ENCODE measurements around the gene FBXO10.

DNA sequence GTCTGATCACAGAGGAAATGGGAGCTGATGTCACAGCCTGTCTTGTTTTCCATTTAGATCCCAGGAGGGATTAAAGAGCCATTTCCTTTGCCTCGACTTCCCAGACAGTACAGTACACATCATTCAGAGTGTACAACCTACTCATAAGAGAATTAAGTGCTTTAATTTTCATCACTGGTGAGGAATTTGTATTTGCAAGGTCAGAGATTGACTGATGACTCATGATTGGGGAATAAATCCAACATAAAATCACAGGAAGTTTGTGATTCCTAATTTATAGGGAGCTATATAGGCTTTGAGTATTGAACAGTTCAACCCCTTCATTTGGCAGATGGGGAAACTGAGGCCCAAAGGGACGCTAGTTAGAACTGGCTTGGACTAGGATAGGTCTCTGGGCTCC lies 20.3 kb upstream of the FBXO10 start:
- TF ChIP-seq, protein P1, sequence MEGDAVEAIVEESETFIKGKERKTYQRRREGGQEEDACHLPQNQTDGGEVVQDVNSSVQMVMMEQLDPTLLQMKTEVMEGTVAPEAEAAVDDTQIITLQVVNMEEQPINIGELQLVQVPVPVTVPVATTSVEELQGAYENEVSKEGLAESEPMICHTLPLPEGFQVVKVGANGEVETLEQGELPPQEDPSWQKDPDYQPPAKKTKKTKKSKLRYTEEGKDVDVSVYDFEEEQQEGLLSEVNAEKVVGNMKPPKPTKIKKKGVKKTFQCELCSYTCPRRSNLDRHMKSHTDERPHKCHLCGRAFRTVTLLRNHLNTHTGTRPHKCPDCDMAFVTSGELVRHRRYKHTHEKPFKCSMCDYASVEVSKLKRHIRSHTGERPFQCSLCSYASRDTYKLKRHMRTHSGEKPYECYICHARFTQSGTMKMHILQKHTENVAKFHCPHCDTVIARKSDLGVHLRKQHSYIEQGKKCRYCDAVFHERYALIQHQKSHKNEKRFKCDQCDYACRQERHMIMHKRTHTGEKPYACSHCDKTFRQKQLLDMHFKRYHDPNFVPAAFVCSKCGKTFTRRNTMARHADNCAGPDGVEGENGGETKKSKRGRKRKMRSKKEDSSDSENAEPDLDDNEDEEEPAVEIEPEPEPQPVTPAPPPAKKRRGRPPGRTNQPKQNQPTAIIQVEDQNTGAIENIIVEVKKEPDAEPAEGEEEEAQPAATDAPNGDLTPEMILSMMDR (IDR thresholded peaks at IDR 0.05), result no peak
- no peak for TF ChIP-seq POLR2A (IDR thresholded peaks at IDR 0.05)

Data from testis (tissue), 2 donors.